Fibroblast of skin of left biceps (primary cell): ENCODE results near the gene ATP5F1D.
"Not testable (repeated sequence)": the region's sequence is repeated elsewhere in the genome, so short reads cannot be mapped to it uniquely, and the experiment has no call there.

ENCODE experiments used
- DNase-seq, 2 experiments: peaks; one replicate each; pipeline ENCODE4 v3.0.0-alpha.2; 2013; ENCODE audit warnings: low read depth in 2 of 2

ATP5F1D gene

DNA sequence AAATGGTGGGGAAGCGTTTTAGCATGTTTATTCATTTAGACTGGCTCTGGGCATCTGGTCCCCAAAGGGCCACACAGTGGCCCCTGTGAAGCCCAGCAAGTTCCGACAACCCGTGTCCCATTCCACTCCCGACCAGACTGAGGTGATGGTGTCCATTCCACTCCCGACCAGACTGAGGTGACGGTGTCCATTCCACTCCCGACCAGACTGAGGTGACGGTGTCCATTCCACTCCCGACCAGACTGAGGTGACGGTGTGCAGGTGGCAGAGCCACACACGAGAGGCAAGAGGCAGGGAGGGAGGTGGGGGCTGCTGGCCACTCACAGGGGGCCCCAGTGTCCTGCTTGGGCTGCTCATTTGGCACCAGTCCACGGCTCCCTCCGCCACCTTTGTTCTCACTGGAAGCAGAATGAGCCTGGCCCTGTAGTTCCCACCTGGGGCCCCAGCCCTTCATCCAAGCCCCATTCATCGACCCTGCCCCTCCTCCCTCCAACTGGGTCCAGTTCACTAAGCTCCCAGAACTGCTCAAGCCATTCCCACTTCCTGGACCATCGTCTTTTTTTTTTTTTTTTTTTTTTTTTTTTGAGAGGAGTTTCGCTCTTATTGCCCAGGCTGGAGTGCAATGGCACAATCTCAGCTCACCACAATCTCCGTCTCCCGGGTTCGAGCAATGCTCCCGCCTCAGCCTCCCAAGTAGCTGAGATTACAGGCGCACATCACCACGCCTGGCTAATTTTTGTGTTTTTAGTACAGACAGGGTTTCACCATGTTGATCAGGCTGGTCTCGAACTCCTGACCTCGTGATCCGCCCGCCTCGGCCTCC lies 4.9 kb downstream of the ATP5F1D start:
- DNase-seq, result not testable (repeated sequence)

DNA sequence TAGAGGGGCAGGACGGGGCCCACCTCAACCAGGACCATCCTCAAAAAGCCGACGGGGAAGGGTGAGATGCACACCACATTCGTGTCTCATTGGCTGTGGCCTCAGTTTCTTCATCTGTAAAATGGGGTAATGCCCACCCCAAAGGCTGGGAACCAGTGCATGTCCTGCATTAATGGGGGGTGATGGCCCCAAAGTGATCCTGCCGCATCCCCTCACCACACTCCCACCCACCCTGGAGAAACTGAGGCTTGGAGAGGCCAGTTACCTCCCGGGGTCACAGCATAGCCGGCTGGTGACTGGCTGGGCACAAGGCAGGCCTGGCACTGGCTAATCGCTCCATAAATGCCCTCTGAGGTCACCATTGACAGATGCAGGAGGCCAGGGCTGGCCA lies 6.2 kb downstream of the ATP5F1D start:
- DNase-seq, result no peak

GRCh38 chr19:1248139-1248785 lies 6.7 kb downstream of the ATP5F1D start, which contains the start of gene MIDN:
TSS of gene MIDN (plus strand) at chr19:1248583. CDS start at chr19:1250297, 1,714 bp downstream.
- DNase-seq, result peak in 1 of 2 experiments; percentile 71

DNA sequence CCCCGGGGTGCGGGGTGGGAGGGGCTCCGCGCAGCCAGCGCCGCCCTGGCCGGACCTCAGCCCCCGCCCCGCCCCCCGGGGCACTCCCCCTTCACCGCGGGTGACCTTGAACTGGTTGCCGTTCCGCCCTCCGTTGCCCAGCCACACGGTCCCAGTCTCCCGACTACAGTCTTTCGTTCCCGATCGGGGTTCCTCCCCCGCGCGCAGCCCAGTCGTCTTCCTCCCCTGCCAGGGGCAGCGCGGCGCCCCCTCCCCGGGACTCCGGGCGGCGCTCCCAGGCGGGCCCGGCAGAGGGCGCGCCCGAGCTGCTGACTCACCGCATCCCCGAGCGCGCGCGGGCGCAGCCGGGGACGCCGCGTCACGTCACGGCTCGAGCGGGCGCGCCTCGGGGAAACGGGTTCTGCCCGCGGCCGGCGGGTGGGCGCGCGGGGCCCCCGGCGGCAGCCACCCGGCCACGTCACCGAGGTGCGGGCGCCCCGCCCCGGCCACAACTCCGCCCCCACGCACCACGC lies 7.3 kb downstream of the ATP5F1D start:
- DNase-seq, result peak in 1 of 2 experiments; percentile 51

GRCh38 chr19:1249298-1249989 lies 7.9 kb downstream of the ATP5F1D start:
- DNase-seq, result peak; percentile 95

DNA sequence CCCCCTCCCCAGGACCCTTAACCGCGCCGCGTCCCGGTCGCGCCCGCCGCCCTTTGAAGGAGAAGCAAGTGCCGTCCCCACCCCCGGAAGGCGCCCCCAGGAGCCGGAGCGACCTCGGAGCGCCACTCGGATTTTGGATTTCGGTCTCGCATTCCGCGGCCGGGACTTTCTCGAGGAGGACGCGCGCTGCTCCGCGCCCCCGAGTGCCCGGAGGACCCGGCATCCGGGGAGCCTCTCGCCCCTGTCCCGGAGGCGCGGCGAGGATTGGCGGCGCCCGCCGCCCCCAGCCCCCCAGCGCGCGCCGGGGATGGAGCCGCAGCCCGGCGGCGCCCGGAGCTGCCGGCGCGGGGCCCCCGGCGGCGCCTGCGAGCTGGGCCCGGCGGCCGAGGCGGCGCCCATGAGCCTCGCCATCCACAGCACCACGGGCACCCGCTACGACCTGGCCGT lies 8.5 kb downstream of the ATP5F1D start:
- DNase-seq, result no peak

- no peak for DNase-seq
Observed at GRCh38 chr19:1250437-1251260, 9.1 kb downstream of the ATP5F1D start.

DNA sequence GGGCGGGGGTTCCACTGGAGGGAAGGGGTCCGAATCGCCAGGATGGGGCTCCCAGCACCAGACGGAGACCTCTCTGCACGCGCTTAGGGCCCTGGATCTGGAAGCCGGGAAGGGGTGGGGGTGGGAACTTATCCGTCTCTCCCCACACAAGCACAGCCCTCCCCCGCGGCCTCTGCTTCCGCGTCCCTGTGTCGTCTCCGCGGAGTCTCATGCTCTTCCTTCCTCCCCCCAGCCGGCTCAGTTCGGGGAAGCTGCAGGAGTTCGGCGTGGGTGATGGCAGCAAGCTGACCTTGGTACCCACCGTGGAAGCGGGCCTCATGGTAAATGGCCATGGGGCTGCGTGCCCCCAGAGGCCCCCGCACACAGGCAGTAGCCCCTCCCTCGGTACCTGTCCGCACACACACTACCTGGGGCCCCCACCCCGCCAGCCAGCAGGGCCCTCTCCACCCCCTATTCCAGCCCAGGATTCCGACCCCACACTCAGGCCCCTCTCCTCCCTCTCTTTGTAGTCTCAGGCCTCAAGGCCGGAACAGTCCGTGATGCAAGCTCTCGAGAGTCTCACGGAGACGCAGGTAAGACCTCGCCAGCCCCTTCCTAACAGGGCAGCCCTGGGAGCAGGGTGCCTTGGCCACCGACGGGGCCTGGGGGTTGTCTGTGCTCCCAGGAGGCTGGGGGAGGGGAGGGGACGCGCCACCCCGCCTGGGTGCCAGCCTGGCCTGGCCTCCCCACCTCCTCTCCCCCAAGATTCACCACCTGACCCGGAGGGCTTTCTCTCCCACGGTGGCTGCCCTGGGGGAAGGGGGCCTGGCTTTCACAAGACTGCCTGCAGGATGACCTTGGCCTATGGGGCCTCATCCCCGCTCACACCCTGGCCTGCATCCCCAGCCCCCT lies 10.0 kb downstream of the ATP5F1D start:
- no peak for DNase-seq

- peak; percentile 81 to 83 for DNase-seq
Observed at GRCh38 chr19:1252221-1252820, 10.8 kb downstream of the ATP5F1D start.

- peak; percentile 92 to 95 for DNase-seq
Observed at GRCh38 chr19:1252821-1253513, 11.4 kb downstream of the ATP5F1D start.

DNA sequence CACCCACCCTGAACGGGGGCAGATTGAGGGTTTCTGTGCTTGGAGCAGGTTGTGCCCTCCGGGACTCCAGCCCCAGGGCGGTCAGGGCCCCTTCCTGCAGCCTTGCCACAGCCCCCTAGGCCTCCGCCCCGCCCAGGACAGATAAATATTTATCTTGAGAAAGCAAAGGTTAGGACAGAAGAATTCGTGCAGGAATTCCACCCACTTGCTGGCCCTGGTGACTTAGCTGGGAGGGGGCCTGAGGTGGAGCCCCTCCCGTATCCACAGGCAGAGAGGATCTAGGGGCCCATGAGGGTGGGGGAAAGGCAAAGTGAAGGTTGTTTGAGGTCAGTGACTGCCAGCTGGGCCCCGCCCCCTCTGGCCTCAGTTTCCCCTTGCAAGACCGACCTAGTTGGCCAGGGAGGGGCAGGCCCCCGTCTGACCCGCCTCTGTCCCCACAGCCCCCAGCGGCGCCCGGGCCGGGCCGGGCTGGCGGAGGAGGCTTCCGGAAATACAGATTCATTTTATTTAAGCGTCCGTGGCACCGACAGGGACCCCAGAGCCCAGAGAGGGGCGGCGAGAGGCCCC lies 12.0 kb downstream of the ATP5F1D start:
- no peak for DNase-seq

GRCh38 chr19:1254081-1254527 lies 12.6 kb downstream of the ATP5F1D start:
- no peak for DNase-seq

DNA sequence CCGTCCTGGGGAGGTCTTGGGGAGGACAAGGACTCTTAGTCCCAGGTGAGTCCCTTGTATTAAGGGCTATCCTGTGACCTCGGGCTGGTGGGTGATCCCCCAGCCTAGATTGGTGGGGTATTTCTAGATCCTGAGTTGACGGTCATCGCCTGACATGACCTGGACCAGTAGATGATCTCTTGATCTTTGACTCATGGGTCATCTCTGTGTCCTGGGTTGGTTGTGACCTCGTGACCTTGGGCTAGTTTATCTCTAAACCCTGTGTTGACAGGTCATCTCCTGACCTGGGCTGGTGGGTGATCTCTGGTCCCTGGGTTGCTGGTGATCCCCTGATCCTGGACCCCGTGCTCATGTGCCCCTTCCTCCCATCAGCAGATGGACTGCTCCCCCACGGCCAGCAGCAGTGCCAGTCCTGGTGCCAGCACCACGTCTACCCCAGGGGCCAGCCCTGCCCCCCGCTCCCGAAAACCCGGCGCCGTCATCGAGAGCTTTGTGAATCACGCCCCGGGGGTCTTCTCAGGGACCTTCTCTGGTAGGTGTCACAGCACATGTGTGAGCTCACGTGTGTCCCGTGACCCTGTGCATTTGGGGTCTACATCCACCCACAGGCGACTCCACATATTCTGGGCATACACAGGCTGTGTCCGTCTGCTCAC lies 13.1 kb downstream of the ATP5F1D start:
- DNase-seq, result no peak

DNA sequence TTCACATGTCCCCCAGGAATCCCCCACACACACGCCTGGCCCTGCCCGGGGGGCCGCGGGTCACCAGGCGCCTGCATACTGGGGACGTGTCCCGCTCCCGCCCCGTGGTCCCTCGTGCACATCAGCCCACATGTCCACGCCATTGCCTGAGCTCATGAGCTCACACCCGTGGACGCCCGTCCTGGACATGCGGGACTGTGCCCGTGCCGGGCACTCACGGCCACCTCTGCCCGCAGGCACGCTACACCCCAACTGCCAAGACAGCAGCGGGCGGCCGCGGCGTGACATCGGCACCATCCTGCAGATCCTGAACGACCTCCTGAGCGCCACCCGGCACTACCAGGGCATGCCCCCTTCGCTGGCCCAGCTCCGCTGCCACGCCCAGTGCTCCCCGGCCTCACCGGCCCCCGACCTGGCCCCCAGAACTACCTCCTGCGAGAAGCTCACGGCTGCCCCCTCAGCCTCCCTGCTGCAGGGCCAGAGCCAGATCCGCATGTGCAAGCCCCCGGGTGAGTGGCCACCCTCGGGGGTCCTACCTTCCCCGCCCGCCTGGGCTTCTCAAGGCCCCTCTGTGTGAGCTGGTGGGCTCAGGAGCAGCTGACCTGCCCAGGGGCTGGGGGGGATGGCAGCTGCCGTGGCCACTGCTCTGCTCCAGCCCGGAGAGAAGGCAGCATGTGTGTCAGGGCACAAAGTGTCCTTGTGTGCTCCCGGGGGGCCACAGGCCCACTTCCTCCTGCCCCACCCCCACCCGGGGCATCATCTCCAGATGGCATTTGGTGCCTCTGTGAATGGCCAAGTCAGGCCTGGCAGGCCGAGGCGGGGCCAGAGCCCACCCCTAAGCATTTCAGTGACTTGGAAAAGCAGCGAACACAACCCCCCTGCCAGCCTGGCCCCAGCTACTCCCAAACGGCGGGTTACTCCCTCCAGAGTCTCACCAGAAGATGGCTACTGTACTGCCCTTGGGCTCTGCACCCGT lies 13.9 kb downstream of the ATP5F1D start:
- no peak for DNase-seq

GRCh38 chr19:1256646-1257474 lies 15.3 kb downstream of the ATP5F1D start:
- DNase-seq, result no peak

- no peak for DNase-seq
Observed at GRCh38 chr19:1257475-1258162, 16.1 kb downstream of the ATP5F1D start.
